Cerebellar nuclear complex (tissue), 1 donor: Measurements from ENCODE around the gene UTS2B.
"Not testable (repeated sequence)": the region's sequence is repeated elsewhere in the genome, so short reads cannot be mapped to it uniquely, and the experiment has no call there.

ENCODE experiments used
- DNase-seq, 2 experiments: peaks; one replicate each; lab custom pipeline; 2025; lab: John Stamatoyannopoulos, UW

The UTS2B gene

DNA sequence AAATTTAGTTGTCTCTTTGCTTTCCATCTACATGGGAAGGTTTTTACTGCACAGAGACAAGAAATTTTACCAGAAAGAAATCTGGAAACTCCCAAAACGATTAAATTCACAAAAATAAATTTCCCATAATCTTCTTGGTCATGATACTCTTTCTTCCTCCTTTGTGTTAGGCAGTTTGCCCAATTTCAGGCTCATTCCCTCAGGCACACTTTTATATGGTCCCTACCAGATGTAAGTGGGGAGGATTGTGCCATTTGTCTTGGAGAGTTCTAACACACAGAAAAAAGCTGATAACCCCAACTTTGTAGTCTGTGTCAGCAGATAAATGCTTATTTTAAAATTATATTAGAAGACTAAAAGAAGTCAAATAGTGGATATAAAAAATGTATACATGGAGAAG lies 50.2 kb downstream of the UTS2B start:
- DNase-seq, result no peak

DNA sequence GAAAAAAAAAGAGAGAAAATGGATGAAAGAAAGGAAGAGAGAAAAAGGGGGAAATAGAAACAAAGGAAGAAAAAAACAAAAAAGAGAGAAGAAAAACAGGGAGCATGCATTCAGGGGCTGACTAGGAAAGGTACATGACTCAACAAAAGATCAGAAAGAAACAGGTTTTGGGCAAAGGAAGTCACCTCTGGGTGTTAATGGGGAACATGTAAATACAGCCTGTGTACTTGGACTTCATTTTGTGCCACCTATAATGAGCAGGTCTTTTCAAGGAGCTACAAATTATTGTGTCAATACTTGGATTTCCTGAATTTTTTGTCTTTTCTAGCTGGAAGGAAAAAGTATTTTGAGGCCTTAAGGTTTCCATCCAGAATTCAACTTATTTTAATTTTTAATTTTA lies 54.6 kb downstream of the UTS2B start:
- no peak for DNase-seq

GRCh38 chr3:191275244-191275643 lies 55.1 kb downstream of the UTS2B start:
- not testable (repeated sequence) for DNase-seq

DNA sequence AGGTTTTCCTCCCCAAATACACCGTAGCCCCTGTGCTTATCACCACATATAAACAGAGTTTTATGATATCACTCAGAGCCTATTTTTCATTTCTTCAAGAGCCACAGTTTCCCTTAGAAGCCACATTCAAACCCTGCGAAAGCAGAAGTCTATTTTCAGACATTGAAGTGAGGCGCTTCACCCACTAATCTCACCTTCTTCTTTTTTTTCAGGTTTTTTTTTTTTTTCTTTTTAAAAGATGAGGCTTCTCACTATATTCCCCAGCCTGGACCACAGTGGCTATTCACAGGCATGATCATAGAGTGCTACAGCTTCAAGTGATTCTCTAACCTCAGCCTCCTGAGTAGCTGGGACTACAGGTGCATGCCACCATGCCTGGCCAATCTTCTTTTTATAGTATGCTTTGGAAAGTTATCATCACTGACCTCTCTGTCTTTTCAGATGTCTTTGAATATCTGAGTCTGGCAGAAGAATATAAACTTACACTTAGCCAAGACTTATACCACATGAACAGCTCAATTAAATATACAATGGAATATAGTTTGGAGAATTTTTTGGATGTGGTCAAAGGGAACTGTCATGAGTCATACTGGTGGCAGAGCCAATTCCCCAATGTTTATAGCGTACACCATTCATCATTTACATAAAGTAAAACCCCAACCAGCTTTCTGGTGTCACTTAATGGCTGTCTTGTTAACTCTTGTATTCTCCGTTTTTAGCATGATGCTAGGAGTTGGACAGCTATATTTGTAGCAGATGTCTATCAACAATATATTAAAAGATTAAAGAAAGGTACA lies 60.8 kb downstream of the UTS2B start:
- no peak for DNase-seq

DNA sequence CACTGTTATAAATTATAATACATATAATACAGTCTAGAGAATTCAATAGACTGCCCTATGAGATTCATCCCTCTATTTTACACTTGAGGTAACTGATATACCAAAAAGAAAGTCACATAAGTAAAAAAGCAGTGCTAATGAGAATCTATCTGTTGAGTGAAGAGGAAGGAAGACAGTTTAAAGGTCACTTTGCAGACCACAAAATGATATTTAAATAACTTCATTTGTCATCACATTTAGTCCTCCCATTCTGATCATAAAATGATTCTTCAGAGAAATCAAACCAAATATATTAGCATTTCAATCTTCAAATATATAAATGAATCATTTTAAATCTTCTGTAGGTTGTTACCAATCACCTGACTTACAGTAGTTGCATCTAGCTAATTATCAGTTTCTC lies 61.6 kb downstream of the UTS2B start:
- no peak for DNase-seq

- no peak for DNase-seq
These were observed 66.5 kb downstream of the UTS2B start for GRCh38 chr3:191263850-191264249.

GRCh38 chr3:191263365-191263764 lies 67.0 kb downstream of the UTS2B start:
- DNase-seq, result no peak

- DNase-seq, result no peak
These were observed 67.7 kb downstream of the UTS2B start for GRCh38 chr3:191262650-191263049.

DNA sequence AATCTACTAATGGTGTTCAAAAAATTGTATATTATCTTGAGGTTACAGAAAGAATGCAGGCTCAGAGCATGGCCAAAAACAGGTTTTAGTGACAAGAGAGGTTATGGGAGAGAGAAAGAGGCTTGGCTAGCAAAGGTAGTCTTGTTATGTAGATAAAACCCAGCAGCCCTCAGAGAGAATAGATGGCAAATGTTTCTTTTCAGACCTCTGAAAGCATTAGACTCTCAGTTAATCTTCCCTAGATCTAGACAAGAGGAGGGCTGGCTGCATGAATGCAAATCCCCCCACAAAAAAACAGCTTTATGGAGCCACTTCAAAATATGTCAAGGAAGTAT lies 69.1 kb downstream of the UTS2B start:
- DNase-seq, result no peak

DNA sequence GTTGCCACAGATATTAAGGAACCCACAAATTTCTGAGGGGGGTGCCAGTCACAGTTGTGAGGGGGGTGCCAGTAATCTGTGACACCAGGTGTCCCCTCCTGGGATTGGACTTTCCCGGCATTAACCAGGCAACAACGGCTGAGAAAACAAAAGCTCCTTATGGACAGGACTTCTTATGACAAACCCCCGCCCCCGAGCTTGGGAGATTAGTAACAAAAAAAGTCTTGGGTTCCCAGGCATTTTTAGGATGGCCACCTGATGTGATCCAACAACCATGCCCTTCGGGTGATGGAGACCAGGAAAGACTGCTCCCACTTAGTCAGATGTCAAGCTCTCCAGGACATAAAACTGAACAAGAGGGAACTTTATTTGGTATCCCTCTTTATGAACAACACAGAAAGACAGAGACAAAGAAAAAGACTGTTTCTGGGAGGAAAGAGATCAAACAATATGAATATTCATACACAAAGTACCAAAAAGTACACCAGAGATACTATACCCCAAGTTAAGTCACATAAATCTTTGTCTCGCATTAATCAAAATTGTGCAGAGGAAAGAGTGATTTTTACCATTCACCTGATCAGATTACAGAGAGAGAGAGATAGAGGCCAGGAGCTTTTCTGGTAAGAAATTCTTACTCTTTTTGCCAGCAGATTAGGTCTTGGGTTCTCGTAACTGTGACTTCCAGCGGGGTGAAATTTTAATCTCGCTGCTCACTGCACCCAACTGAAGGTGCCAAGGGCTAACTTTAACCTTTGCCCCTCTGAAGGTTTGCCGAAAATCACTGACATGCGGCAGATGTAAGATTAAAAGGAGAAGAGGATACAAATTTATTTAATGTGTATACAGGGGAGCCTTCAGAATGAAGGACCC lies 69.7 kb downstream of the UTS2B start:
- DNase-seq, result no peak

GRCh38 chr3:191259486-191259885 lies 70.8 kb downstream of the UTS2B start:
- DNase-seq, result no peak

DNA sequence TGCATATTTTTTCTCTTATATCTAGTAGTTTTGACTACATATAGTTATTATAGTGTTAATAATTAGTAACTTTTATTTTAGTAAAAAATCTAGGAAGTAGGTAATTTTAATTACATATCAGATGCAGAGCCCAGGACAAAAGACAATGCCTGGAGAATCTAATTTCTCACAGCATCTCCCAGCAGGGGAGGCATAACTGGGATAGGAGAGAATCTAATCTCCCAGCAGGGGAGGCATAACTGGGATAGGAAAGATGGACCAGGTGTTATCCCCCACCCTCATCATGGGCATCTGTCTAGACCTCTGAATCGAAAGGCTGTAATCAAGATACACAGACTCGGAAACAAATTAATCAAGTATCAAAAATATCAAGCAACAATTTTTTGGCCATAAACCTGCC lies 73.0 kb downstream of the UTS2B start:
- no peak for DNase-seq

DNA sequence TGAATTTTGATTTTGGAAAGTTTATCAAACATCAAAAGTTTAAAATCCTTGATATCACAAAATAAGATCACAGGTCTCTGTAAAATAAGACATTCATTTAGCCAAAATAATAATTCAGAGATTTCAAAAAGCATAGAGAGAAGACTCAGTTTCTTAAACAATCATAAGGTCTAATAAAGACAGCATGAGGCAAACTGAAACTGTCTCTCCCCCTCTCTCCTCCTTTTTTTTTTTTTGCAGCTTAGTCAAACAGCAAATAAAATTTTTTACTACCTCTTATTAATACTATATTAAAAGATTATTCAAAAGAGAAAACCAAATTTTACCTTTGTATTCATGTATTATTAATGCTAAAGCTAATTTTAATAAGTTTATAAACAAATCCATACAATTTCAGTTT lies 73.9 kb downstream of the UTS2B start:
- DNase-seq, result no peak

GRCh38 chr3:191255156-191255555 lies 75.2 kb downstream of the UTS2B start:
- DNase-seq, result no peak

DNA sequence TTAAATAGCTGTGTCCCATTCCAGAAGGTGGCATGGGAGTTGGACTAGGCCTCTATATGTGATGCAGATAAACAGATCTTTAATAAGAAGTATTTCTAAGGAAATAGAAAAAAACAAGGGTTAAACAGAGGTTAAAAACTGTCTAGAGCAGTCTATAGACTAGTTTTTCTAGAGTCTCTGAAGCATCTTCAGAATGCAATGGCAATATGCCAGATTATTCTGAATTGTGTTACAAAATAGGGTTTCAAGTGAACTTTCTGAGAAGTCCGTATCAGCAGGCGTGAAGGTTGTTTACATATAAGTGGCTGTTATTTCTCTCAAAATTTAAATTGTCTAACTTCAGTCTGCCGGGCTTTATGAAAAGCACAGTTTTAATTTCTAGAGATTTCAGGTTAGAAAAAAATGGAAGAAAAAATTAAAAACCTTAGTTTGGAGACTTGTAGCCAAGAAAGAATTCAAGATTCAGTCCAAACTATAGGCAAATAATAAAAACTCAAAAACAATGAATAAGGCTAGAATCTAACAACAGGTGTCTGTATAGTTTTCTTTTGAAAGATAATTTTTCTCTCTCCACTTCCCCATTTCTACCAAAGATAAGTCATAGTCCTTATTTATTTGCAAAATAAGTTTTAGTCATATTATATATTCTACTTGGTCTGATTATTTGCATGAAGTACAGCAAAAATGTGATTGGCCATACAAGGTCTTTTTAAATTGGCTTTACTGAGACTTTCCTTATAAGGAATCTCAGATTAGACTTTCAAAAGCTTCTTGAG lies 76.0 kb downstream of the UTS2B start:
- no peak for DNase-seq

GRCh38 chr3:191253089-191253799 lies 77.1 kb downstream of the UTS2B start:
- no peak for DNase-seq

DNA sequence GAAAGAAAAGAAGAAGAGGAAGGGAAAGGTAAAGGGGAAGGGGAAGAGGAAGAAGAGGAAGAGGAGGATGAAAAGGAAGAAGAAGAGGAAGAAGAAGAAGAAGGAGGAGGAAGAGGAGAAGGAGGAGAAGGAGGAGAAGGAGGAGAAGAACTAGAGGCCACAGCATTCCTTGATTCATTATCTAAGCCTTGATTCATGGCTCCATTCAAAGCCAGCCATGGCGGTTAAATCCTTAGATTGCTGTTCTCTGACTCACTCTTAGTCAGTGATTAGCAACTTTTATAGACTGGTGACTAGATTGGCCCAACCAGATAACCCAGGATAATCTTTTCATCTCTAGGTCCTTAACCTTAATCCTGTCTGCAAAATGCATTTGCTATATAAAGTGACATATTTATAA lies 83.7 kb downstream of the UTS2B start:
- DNase-seq, result no peak

DNA sequence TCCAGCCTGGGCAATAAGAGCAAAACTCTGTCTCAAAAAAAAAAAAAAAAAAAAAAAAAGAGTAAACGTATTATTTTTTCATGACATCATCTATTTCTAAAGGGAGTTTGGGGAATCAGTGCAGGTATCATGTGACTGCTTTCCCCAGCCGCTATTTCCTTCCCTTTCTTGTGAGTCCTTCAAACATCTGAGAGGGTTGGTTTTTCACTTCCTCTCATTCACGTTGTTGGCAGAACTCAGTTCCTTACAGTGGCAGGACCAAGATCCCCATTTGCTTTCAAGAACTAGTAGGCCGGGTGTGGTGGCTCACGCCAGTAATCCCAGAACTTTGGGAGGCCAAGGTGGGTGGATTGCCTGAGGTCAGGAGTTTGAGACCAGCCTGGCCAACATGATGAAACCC lies 84.3 kb downstream of the UTS2B start:
- DNase-seq, result not testable (repeated sequence)

DNA sequence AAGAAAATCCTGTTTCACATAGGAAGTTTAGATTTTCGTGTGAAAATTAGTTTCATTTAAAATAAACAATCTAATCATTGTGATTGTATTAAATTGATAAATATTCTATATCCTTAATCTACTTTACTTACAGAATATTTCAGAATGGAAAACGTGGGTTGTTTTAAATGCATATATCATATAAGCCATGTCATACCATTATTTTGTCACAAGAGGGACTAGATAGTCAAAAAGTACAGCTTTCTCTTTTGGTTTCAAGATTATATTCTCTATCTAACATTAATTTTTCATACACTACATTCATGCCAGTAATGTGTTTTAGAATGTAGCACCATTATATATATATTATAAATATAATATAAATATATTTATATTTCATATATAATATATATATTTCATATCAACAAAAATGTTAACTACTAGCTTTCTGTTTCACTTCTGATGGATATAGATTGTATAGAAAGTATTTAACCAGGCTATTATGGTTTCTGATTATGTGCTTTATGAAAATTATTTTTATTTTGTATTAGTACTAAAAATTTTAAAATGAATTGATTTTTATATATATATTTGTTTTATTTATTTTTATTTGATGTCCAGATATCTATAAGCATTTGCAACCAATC lies 86.0 kb downstream of the UTS2B start:
- DNase-seq, result no peak

GRCh38 chr3:191240486-191240885 lies 89.8 kb downstream of the UTS2B start:
- DNase-seq, result no peak

- DNase-seq, result no peak
These were observed 90.8 kb downstream of the UTS2B start for GRCh38 chr3:191239407-191240031.
